GM18867 (cell line): ENCODE results near the gene FAM219A.
"Not testable (repeated sequence)": the region's sequence is repeated elsewhere in the genome, so short reads cannot be mapped to it uniquely, and the experiment has no call there.

Experiments
- ATAC-seq: cut with Tn5 transposase; IDR thresholded peaks from one replicate; pipeline ENCODE4 v1.9.1; 2021; ENCODE audit warnings: mild to moderate bottlenecking, moderate library complexity; ENCODE audit not compliant: unreplicated experiment

Gene FAM219A

GRCh38 chr9:34446951-34447350, 11.4 kb downstream of the FAM219A start:
- ATAC-seq = no peak

- ATAC-seq = no peak
These were observed 11.9 kb downstream of the FAM219A start for GRCh38 chr9:34446468-34446891.

- ATAC-seq = no peak
These were observed 14.4 kb downstream of the FAM219A start for GRCh38 chr9:34443976-34444375.

- ATAC-seq = no peak
These were observed 14.8 kb downstream of the FAM219A start for GRCh38 chr9:34443533-34443932.

GRCh38 chr9:34442770-34443169, 15.6 kb downstream of the FAM219A start:
- ATAC-seq = no peak

- no peak for ATAC-seq
These were observed 18.4 kb downstream of the FAM219A start for GRCh38 chr9:34440017-34440416.

- ATAC-seq = not testable (repeated sequence)
These were observed 19.9 kb downstream of the FAM219A start for GRCh38 chr9:34438465-34438864.

GRCh38 chr9:34437926-34438307, 20.5 kb downstream of the FAM219A start:
- ATAC-seq = not testable (repeated sequence)

- peak; percentile 66 for ATAC-seq
These were observed 21.1 kb downstream of the FAM219A start for GRCh38 chr9:34437006-34437925.

GRCh38 chr9:34431667-34432066, 26.7 kb downstream of the FAM219A start:
- ATAC-seq = no peak

GRCh38 chr9:34430843-34431437, 27.4 kb downstream of the FAM219A start:
- no peak for ATAC-seq

GRCh38 chr9:34428325-34428958, 29.9 kb downstream of the FAM219A start:
- no peak for ATAC-seq

GRCh38 chr9:34426347-34427074, 31.9 kb downstream of the FAM219A start:
- no peak for ATAC-seq

GRCh38 chr9:34419716-34420504, 38.5 kb downstream of the FAM219A start:
- no peak for ATAC-seq

- ATAC-seq = no peak
These were observed 40.6 kb downstream of the FAM219A start for GRCh38 chr9:34417734-34418133.

- no peak for ATAC-seq
These were observed 45.0 kb downstream of the FAM219A start for GRCh38 chr9:34413231-34413852.

GRCh38 chr9:34412336-34412735, 46.0 kb downstream of the FAM219A start:
- no peak for ATAC-seq

- no peak for ATAC-seq
These were observed 49.2 kb downstream of the FAM219A start for GRCh38 chr9:34409154-34409553.

- no peak for ATAC-seq
These were observed 50.2 kb downstream of the FAM219A start for GRCh38 chr9:34408173-34408572.

GRCh38 chr9:34406219-34406618, 52.2 kb downstream of the FAM219A start:
- ATAC-seq = no peak
